GM18508 (cell line): Measurements from ENCODE around the gene LRRC38.
"Not testable (repeated sequence)": the region's sequence is repeated elsewhere in the genome, so short reads cannot be mapped to it uniquely, and the experiment has no call there.

Experiments
- ATAC-seq: cut with Tn5 transposase; IDR thresholded peaks from one replicate; pipeline ENCODE4 v1.9.1; 2021; ENCODE audit warnings: moderate number of reproducible peaks; ENCODE audit not compliant: insufficient read depth, unreplicated experiment

Gene LRRC38

DNA sequence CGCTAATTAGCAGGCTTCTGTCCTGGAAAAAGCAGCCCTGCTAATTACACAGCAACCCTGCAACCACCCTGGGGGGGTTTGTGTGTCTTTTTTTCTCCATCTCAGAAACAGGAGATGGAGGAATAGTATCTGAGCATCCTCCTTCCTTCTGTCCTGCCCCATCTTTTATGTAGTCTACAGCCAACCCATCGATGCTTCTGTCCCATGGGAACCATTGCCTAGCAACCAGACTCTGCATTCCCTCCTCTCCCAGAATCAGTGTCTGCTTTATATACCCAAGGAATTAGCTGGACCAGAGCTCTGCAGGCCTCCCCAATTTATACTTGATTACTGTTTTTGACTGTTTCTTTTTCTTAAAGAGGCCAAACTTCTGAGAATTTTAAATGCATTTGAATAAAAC is 35.1 kb downstream of the LRRC38 start:
- no peak for ATAC-seq

DNA sequence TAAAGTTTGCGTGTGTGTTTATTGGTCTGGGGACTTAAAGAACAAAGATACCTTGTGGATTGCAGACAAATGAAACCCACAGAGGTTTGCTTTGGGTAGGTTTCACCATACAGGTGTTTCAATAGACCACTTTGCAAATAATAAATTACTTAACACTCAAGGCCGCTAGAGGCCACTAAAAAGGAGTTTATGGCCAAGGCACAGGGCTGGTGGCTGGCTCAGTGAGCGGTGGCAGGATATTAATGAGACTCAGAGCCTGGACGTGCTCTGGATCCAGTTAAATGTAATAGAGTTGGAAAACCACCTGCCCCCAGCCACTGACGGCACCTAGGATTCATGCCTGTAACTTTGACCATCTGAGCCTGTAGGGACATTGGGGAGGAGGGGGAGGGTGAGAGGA is 44.5 kb downstream of the LRRC38 start:
- no peak for ATAC-seq

- no peak for ATAC-seq
These were observed 48.3 kb downstream of the LRRC38 start for GRCh38 chr1:13465515-13465914.

- ATAC-seq, result no peak
These were observed 51.1 kb downstream of the LRRC38 start for GRCh38 chr1:13462682-13463081.

DNA sequence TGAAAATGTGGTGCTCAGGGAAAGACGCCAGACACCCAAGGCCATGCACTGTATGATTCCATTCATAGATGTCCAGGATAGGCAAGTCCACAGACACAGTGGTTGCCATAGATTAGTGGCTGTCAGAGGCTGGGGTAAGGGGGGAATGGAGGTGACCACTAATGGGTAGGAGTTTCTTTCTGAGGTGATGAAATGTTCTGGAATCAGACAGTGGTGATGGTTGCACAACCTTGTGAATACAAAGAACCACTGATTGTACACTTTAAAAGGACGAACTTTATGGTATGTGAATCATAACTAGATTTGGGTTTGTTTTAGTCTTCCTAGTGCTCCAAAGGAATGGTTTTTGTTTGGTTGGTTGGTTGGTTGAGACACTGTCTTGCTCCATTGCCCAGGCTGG is 51.8 kb downstream of the LRRC38 start:
- no peak for ATAC-seq

- ATAC-seq, result no peak
These were observed 56.8 kb downstream of the LRRC38 start for GRCh38 chr1:13456904-13457532.

- ATAC-seq, result no peak
These were observed 62.3 kb downstream of the LRRC38 start for GRCh38 chr1:13451399-13451965.

DNA sequence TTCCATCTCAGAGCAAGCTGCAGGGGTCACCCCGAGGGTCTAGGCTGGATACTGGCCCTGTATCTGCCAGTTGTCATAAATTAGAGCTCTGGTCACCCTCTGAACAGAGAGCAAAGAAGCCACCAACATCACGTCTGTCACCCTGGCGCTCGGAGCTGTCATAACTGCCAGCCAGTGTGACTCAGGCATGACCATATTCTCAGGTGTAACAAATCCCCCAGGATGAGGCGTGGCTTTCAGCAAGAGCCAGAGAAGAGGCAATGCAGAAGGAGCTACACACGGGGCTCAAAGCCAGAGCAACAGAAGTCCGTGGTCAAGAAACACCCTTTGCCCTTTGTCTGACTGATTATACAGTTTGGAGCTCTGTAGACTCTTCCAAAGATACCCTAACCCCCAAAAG is 63.6 kb downstream of the LRRC38 start:
- no peak for ATAC-seq

- ATAC-seq, result no peak
These were observed 70.3 kb downstream of the LRRC38 start for GRCh38 chr1:13443335-13443979.

DNA sequence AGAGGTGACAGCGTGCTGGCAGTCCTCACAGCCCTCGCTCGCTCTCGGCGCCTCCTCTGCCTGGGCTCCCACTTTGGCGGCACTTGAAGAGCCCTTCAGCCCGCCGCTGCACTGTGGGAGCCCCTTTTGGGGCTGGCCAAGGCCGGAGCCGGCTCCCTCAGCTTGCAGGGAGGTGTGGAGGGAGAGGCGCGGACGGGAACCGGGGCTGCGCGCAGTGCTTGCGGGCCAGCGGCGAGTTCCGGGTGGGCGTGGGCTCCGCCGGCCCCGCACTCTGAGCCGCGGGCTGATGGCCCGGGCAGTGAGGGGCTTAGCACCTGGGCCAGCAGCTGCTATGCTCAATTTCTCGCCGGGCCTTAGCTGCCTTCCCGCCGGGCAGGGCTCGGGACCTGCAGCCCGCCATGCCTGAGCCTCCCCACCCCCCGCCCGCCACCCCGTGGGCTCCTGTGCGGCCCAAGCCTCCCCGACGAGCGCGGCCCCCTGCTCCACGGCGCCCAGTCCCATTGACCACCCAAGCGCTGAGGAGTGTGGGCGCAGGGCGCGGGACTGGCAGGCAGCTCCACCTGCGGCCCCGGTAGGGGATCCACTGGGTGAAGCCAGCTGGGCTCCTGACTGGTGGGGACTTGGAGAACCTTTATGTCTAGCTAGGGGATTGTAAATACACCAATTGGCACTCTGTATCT is 74.6 kb downstream of the LRRC38 start:
- not testable (repeated sequence) for ATAC-seq

GRCh38 chr1:13435458-13435857 is 78.3 kb downstream of the LRRC38 start:
- ATAC-seq, result no peak

DNA sequence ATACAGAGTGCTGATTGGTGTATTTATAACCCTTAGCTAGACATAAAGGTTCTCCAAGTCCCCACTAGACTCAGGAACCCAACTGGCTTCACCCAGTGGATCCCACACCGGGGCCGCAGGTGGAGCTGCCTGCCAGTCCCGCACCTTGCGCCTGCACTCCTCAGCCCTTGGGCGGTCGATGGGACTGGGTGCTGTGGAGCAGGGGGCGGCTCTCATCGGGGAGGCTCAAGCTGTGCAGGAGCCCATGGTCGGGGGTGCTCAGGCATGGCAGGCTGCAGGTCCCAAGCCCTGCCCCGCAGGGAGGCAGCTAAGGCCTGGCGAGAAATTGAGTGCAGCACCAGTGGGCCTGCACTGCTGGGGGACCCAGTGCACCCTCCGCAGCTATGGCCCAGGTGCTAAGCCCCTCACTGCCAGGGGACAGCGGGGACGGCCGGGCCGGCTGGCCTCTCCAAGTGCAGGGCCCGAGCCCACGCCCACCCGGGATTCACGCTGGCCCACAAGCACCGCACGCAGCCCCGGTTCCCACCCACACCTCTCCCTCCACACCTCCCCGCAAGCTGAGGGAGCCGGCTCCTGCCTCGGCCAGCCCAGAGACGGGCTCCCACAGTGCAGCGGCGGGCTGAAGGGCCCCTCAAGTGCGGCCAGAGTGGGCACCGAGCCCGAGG is 80.0 kb downstream of the LRRC38 start:
- not testable (repeated sequence) for ATAC-seq

- no peak for ATAC-seq
These were observed 81.6 kb downstream of the LRRC38 start for GRCh38 chr1:13432251-13432650.

GRCh38 chr1:13430495-13430894 is 83.3 kb downstream of the LRRC38 start:
- ATAC-seq, result no peak
